ENCODE measurements around the gene PLP2. TPM values are rescaled to one million over a fixed set of nuclear protein-coding genes. Genes with fewer than 3 reads are reported as not detected.
"Not testable (repeated sequence)": the region's sequence is repeated elsewhere in the genome, so short reads cannot be mapped to it uniquely, and the experiment has no call there.

The PLP2 gene, protein sequence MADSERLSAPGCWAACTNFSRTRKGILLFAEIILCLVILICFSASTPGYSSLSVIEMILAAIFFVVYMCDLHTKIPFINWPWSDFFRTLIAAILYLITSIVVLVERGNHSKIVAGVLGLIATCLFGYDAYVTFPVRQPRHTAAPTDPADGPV
- total RNA-seq (27.5 and 34.9 TPM in 2 replicates), polyA plus RNA-seq (110 and 118 TPM in 2 replicates)

DNA sequence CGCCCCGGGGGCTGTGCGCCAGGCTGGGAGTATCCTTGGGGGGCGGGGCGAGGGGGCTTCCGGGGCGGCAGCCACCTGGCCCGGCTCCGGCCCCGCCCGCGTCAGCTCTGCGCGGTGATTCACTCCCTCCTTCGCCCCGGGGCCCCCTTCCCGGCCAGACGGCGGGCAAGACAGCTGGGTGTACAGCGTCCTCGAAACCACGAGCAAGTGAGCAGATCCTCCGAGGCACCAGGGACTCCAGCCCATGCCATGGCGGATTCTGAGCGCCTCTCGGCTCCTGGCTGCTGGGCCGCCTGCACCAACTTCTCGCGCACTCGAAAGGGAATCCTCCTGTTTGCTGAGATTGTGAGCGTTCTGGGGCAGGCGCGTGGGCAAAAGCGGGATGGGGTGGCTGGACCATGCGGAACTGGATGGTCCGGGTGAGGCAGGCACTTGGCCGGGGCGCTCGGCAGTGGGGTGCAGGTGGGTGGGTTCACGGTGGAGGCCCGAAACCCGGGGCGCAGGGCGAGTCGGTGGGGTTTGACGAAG is at the start of gene PLP2:
PLP2 (plus strand) TSS at position 147 of the 528 bp plus-strand sequence; CDS start at position 250, 103 bp downstream.
- peak; percentile 74 for DNase-seq (ENCODE audit: low spot score)
- TF ChIP-seq, protein P1, sequence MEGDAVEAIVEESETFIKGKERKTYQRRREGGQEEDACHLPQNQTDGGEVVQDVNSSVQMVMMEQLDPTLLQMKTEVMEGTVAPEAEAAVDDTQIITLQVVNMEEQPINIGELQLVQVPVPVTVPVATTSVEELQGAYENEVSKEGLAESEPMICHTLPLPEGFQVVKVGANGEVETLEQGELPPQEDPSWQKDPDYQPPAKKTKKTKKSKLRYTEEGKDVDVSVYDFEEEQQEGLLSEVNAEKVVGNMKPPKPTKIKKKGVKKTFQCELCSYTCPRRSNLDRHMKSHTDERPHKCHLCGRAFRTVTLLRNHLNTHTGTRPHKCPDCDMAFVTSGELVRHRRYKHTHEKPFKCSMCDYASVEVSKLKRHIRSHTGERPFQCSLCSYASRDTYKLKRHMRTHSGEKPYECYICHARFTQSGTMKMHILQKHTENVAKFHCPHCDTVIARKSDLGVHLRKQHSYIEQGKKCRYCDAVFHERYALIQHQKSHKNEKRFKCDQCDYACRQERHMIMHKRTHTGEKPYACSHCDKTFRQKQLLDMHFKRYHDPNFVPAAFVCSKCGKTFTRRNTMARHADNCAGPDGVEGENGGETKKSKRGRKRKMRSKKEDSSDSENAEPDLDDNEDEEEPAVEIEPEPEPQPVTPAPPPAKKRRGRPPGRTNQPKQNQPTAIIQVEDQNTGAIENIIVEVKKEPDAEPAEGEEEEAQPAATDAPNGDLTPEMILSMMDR (IDR thresholded peaks at IDR 0.05; ENCODE audit: poor library complexity): no peak
- TF ChIP-seq EZH2phosphoT487 (IDR thresholded peaks at IDR 0.05; ENCODE audit: low read depth, severe bottlenecking, unreplicated experiment) (no peak), EZH2 (IDR thresholded peaks at IDR 0.05; ENCODE audit: borderline replicate concordance) (no peak)
- no peaks in the 10 kb centered on the region for H4K20me1 ChIP-seq (ENCODE audit: insufficient read depth, poor library complexity, severe bottlenecking)
- H3K4me1 ChIP-seq (ENCODE audit: insufficient read depth): peaks cover 8% of the 10 kb centered on the region
- H3K27me3 ChIP-seq: no peaks in the 10 kb centered on the region
- H3K4me3 ChIP-seq: peak within 1 kb of the TSS; percentile 34
- H3K79me2 ChIP-seq: no peaks in the 10 kb centered on the region
- H3K4me2 ChIP-seq: peak within 1 kb of the TSS; percentile 83
- no peaks in the 10 kb centered on the region for H3K36me3 ChIP-seq (replicated peaks; ENCODE audit: insufficient read depth, low read depth)
- no peaks in the 10 kb centered on the region for H3K9me2 ChIP-seq (replicated peaks; ENCODE audit: insufficient read depth)
- H3K27ac ChIP-seq: peak within 1 kb of the TSS; percentile 84
- peak within 1 kb of the TSS; percentile 41 for H2AFZ ChIP-seq
- no peaks in the 10 kb centered on the region for H3K9me3 ChIP-seq (ENCODE audit: low read depth)
- WGBS (ENCODE audit: low lambda C conversion rate, missing lambda C conversion rate): 51% methylated on average over 34 of the region's 46 CpGs

DNA sequence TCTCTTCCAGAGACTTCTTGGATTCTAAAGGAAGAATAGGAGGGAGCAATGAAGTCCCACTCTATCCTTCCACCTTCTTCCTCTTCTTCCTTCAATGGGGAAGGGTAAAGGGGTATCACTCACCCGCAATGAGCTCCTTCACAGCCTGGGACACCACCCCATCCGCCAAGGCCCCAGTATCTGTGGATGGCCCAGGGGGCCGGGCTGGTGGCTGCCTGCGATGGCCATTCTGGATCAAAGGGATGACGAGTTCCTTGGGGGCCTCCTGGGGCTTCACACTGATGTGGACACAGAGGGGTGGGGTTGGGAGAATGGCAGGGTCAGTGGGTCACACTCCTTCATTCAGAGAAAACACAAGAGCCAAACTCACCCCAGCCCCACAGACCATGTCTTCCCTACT is 49.2 kb upstream of the PLP2 start:
- H4K20me1 ChIP-seq (ENCODE audit: insufficient read depth, poor library complexity, severe bottlenecking): no peaks in the 10 kb centered on the region
- no peaks in the 10 kb centered on the region for H3K9me2 ChIP-seq (replicated peaks; ENCODE audit: insufficient read depth)
- no peak for DNase-seq (ENCODE audit: low spot score)
- H3K4me2 ChIP-seq: peak overlapping the region; percentile 79
- 65% methylated on average over 5 of the region's 5 CpGs for WGBS (ENCODE audit: low lambda C conversion rate, missing lambda C conversion rate)
- no peaks in the 10 kb centered on the region for H3K27me3 ChIP-seq
- no peak overlapping the region for H2AFZ ChIP-seq
- H3K4me1 ChIP-seq (ENCODE audit: insufficient read depth): no peaks in the 10 kb centered on the region
- H3K9me3 ChIP-seq (ENCODE audit: low read depth): no peaks in the 10 kb centered on the region
- peak overlapping the region; percentile 53 for H3K4me3 ChIP-seq
- no peak overlapping the region for H3K27ac ChIP-seq
- H3K36me3 ChIP-seq (replicated peaks; ENCODE audit: insufficient read depth, low read depth): no peaks in the 10 kb centered on the region
- no peak for TF ChIP-seq EZH2phosphoT487 (IDR thresholded peaks at IDR 0.05; ENCODE audit: low read depth, severe bottlenecking, unreplicated experiment)
- no peak for TF ChIP-seq EZH2 (IDR thresholded peaks at IDR 0.05; ENCODE audit: borderline replicate concordance)
- TF ChIP-seq, protein P1 (IDR thresholded peaks at IDR 0.05; ENCODE audit: poor library complexity): no peak
- peaks cover 9% of the 10 kb centered on the region for H3K79me2 ChIP-seq

DNA sequence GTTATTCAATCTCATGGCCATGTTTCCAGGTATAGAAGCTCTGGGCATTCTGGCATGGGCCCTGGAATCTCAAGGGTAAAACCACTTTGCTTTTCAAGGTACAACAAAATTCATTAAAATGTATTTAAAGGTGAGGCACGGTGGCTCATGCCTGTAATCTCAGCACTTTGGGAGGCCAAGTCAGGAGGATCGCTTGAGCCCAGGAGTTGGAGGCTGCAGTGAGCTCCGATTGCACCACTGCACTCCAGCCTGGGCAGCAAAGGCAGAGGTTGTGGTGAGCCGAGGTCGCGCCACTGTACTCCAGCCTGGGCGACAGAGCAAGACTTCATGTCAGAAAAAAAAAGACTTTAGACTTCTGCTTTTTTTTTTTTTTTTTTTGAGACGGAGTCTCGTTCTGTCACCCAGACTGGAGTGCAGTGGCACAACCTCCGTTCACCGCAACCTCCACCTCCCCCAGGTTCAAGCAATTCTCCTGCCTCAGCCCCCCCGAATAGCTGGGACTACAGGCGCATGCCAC is 43.9 kb upstream of the PLP2 start:
- WGBS (ENCODE audit: low lambda C conversion rate, missing lambda C conversion rate): 92% methylated on average over 11 of the region's 13 CpGs

DNA sequence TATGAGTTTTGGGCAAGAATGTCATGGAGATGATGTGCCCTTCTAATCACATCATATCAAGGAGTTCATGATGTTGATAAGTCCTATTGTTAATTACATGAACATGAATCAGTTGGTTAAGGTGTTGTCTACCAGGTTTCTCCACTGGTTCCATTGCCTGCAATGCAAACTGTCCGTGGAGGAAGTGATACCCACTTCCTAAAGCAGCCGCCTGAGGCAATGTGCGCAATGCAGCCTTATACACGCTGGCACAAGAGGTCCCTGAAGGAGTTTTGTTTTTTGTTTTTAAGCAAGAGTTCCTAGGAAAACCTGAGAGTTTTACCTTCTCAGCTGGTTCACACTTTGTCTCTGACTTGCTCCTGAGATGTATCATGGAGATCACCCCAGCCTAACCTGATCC is 42.3 kb upstream of the PLP2 start:
- H3K79me2 ChIP-seq: no peaks in the 10 kb centered on the region
- WGBS (ENCODE audit: low lambda C conversion rate, missing lambda C conversion rate): 83% methylated on average over 4 of the region's 4 CpGs

More for the DNA sequence above, 43.9 kb upstream of the PLP2 start:
- not testable (repeated sequence) for H3K4me2 ChIP-seq; H3K79me2 ChIP-seq; DNase-seq (ENCODE audit: low spot score); H3K27ac ChIP-seq; H4K20me1 ChIP-seq (ENCODE audit: insufficient read depth, poor library complexity, severe bottlenecking); H3K27me3 ChIP-seq; H2AFZ ChIP-seq; H3K36me3 ChIP-seq (replicated peaks; ENCODE audit: insufficient read depth, low read depth); H3K9me2 ChIP-seq (replicated peaks; ENCODE audit: insufficient read depth); H3K4me3 ChIP-seq; H3K4me1 ChIP-seq (ENCODE audit: insufficient read depth); H3K9me3 ChIP-seq (ENCODE audit: low read depth)

DNA sequence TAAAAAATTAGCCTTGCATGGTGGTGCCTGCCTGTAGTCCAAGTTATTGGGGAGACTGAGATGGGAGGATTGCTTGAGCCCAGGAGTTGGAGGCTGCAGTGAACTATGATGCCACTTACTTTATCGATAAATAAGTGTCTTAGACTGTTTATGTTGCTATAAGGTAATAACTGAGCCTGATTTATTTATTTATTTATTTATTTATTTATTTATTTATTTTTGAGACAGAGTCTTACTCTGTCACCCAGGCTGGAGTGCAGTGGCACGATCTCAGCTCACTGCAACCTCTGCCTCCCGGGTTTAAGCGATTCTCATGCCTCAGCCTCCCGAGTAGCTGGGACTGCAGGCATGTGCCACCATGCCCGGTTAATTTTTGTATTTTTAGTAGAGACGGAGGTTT is 39.4 kb upstream of the PLP2 start:
- H4K20me1 ChIP-seq (ENCODE audit: insufficient read depth, poor library complexity, severe bottlenecking); H3K4me2 ChIP-seq; DNase-seq (ENCODE audit: low spot score); H3K9me2 ChIP-seq (replicated peaks; ENCODE audit: insufficient read depth); H3K4me1 ChIP-seq (ENCODE audit: insufficient read depth); H3K4me3 ChIP-seq; H3K79me2 ChIP-seq; H3K36me3 ChIP-seq (replicated peaks; ENCODE audit: insufficient read depth, low read depth); H3K27ac ChIP-seq; H3K27me3 ChIP-seq; H2AFZ ChIP-seq; H3K9me3 ChIP-seq (ENCODE audit: low read depth): not testable (repeated sequence)
- 93% methylated on average over 7 of the region's 7 CpGs for WGBS (ENCODE audit: low lambda C conversion rate, missing lambda C conversion rate)

More for the DNA sequence above, 42.3 kb upstream of the PLP2 start:
- Histone ChIP-seq H4K20me1 (ENCODE audit: insufficient read depth, poor library complexity, severe bottlenecking) (no peaks in the 10 kb centered on the region), H3K9me2 (replicated peaks; ENCODE audit: insufficient read depth) (no peaks in the 10 kb centered on the region), H2AFZ (no peak overlapping the region), H3K4me3 (no peak overlapping the region), H3K4me1 (ENCODE audit: insufficient read depth) (no peaks in the 10 kb centered on the region), H3K36me3 (replicated peaks; ENCODE audit: insufficient read depth, low read depth) (no peaks in the 10 kb centered on the region), H3K27me3 (no peaks in the 10 kb centered on the region), H3K27ac (no peak overlapping the region), H3K9me3 (ENCODE audit: low read depth) (no peaks in the 10 kb centered on the region), H3K4me2 (no peak overlapping the region)
- TF ChIP-seq, protein P1 (IDR thresholded peaks at IDR 0.05; ENCODE audit: poor library complexity): no peak
- TF ChIP-seq EZH2phosphoT487 (IDR thresholded peaks at IDR 0.05; ENCODE audit: low read depth, severe bottlenecking, unreplicated experiment): no peak
- no peak for TF ChIP-seq EZH2 (IDR thresholded peaks at IDR 0.05; ENCODE audit: borderline replicate concordance)
- DNase-seq (ENCODE audit: low spot score): no peak
